Measurements from ENCODE around the gene TSPEAR.

Gene TSPEAR

DNA sequence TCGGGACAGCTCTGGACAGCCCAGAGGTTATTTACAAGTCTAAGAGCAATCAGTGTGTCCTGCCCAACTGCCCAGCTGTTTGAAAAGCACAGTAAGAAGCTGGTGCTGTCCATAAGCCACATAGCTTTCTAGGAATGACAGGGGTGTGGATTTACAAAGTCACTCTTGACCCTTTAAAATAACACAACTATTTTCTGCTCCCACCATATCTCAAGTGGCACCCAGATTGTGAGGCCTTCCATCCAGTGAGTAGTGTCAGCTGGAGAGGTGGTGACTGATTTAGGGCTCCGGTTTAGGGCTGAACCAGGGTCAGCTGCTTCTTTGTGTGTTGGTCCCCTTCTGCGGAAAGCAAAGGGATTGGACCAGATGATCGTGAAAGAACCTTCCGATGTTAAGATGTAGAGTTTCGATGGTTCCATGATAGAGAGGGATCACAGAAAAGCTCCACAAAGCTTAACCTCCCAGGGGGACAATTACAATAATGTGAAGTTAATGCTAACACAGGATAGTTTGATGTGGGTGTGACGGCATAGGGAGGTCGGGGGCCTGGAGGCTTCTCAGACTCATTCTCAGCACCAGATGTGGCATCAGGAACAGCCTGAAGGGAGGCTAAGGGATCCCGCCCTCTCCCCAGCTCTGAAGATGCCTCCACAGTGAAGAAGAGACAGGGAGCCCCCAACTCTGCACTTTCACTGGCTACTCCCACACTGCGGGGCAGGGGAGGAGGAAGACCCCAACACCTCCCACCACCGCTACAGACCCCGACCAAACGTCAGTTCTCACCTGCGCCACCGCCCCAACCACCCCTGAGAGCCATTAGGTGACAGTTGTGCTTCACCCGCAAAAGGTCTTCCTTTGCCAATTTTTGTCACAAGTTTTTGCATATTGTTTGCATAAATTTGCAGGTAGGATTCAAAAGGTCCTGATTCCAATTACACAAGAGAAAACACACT is 215.5 kb downstream of the TSPEAR start:
- peak overlapping the region in 1 of 5 donors; percentile 26 for H3K9ac ChIP-seq (ENCODE audit: low read length in 5 of 5)
- peak overlapping the region; percentile 46 for H3K27ac ChIP-seq (ENCODE audit: low read depth, low read length)
- H3K4me1 ChIP-seq (ENCODE audit: control insufficient read depth in 5 of 5, insufficient read depth in 5 of 5, low read length in 5 of 5), result peaks cover 3 to 23% (median 20%) of the 10 kb centered on the region in 5 donors
- H3K36me3 ChIP-seq (ENCODE audit: control insufficient read depth in 5 of 5, insufficient read depth in 5 of 5, low read length in 5 of 5), result no peaks in the 10 kb centered on the region
- H3K27me3 ChIP-seq (ENCODE audit: control insufficient read depth in 5 of 5, insufficient read depth in 4 of 5, low read length in 5 of 5), result peaks cover 0 to 2% (median 0%) of the 10 kb centered on the region in 5 donors
- peaks cover 0 to 16% (median 14%) of the 10 kb centered on the region in 5 donors for H3K9me3 ChIP-seq (ENCODE audit: control insufficient read depth in 5 of 5, low read length in 5 of 5)
- peak overlapping the region in 1 of 5 donors; percentile 32 for H3K4me3 ChIP-seq (ENCODE audit: low read depth in 1 of 5, low read length in 5 of 5)

DNA sequence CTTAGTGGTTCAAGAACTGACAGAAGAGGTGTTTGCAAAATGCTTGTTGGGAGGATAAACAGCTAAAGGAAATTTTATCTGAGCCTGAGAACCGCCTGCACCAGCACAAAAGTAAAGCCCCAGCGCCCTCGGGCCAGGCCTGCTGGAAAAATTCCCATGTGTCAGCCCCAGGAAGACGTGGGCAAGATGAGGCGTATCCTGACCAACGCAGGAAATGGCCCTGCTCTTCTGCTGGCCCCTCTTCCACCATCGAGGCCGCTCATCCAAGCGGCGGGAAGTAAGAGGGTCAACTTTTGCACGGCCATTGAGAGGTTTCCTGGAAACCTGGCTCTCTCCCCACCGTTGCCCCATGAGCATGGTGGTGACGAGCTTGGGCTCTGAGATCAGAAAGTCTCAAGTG is 216.4 kb downstream of the TSPEAR start:
- H3K4me3 ChIP-seq (ENCODE audit: low read depth in 1 of 5, low read length in 5 of 5), result no peak overlapping the region
- H3K27me3 ChIP-seq (ENCODE audit: control insufficient read depth in 5 of 5, insufficient read depth in 4 of 5, low read length in 5 of 5), result peaks cover 0 to 2% (median 0%) of the 10 kb centered on the region in 5 donors
- H3K27ac ChIP-seq (ENCODE audit: low read depth, low read length), result no peak overlapping the region
- H3K9me3 ChIP-seq (ENCODE audit: control insufficient read depth in 5 of 5, low read length in 5 of 5), result peaks cover 0 to 16% (median 14%) of the 10 kb centered on the region in 5 donors
- no peaks in the 10 kb centered on the region for H3K36me3 ChIP-seq (ENCODE audit: control insufficient read depth in 5 of 5, insufficient read depth in 5 of 5, low read length in 5 of 5)
- peaks cover 3 to 23% (median 20%) of the 10 kb centered on the region in 5 donors for H3K4me1 ChIP-seq (ENCODE audit: control insufficient read depth in 5 of 5, insufficient read depth in 5 of 5, low read length in 5 of 5)
- no peak overlapping the region for H3K9ac ChIP-seq (ENCODE audit: low read length in 5 of 5)

DNA sequence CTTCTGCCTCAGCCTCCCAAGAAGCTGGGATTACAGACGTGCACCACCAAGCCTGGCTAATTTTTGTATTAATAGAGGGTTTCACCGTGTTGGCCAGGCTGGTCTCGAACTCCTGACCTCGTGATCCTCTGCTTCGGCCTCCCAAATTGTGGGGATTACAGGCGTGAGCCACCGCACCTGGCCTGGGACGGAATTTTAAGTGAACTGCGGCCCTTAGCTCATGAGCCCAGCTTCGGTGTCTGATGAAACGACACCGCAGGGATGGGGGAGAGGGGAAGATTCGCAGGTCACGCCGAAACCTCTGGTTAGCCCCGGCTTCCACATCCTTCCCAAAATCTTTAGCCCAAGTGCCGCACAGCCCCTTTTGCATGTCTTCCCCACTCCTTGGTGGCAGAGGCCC is 217.0 kb downstream of the TSPEAR start:
- Histone ChIP-seq H3K27me3 (ENCODE audit: control insufficient read depth in 5 of 5, insufficient read depth in 4 of 5, low read length in 5 of 5) (peaks cover 0 to 2% (median 0%) of the 10 kb centered on the region in 5 donors), H3K9ac (ENCODE audit: low read length in 5 of 5) (no peak overlapping the region), H3K4me3 (ENCODE audit: low read depth in 1 of 5, low read length in 5 of 5) (no peak overlapping the region), H3K4me1 (ENCODE audit: control insufficient read depth in 5 of 5, insufficient read depth in 5 of 5, low read length in 5 of 5) (peaks cover 3 to 23% (median 20%) of the 10 kb centered on the region in 5 donors), H3K9me3 (ENCODE audit: control insufficient read depth in 5 of 5, low read length in 5 of 5) (peaks cover 0 to 16% (median 14%) of the 10 kb centered on the region in 5 donors), H3K36me3 (ENCODE audit: control insufficient read depth in 5 of 5, insufficient read depth in 5 of 5, low read length in 5 of 5) (no peaks in the 10 kb centered on the region), H3K27ac (ENCODE audit: low read depth, low read length) (no peak overlapping the region)

DNA sequence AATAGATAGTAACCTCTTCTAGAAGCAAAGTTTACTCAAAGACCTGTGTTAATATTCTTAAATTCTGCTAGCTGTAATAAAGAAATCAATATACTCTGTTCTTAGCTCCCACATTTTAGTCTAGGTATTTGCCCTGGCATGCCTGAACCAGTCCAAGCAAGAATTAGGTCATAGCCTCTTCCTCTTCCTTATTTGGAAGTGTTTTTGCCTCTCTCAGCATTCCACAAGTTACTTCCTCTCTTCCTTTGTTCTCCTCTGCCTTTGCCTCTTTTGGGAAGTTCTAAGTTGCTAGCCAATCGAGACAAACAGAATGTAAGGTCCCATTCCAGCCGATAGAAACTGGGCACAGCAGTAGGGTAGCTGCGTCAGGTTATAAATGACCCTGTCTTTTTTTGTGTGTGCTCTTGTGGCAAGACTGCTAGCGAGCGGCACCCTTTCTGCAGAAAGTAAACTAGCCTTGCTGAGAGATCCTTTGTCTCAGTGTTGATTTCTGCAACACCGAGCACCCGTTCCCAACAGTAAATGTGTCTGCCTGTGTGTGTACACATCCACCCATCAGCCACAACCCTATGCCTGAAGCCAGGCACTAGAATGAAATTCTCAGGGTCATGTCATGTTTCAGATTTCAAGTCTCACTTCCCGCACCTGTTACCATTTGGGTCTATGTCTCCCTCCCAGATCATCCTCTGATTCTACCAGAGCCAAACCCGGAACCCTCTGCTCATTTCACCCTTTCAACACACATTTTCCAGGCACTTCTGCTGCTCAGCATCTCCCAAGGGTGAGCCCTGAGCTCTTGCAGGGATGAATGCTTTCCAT is 218.6 kb downstream of the TSPEAR start:
- Histone ChIP-seq H3K36me3 (ENCODE audit: control insufficient read depth in 5 of 5, insufficient read depth in 5 of 5, low read length in 5 of 5) (no peaks in the 10 kb centered on the region), H3K9me3 (ENCODE audit: control insufficient read depth in 5 of 5, low read length in 5 of 5) (peaks cover 0 to 18% (median 14%) of the 10 kb centered on the region in 5 donors), H3K9ac (ENCODE audit: low read length in 5 of 5) (no peak overlapping the region), H3K27me3 (ENCODE audit: control insufficient read depth in 5 of 5, insufficient read depth in 4 of 5, low read length in 5 of 5) (peaks cover 0 to 2% (median 0%) of the 10 kb centered on the region in 5 donors), H3K27ac (ENCODE audit: low read depth, low read length) (no peak overlapping the region), H3K4me1 (ENCODE audit: control insufficient read depth in 5 of 5, insufficient read depth in 5 of 5, low read length in 5 of 5) (peaks cover under 1 to 19% (median 16%) of the 10 kb centered on the region in 5 donors), H3K4me3 (ENCODE audit: low read depth in 1 of 5, low read length in 5 of 5) (peak overlapping the region in 1 of 5 donors; percentile 18)

DNA sequence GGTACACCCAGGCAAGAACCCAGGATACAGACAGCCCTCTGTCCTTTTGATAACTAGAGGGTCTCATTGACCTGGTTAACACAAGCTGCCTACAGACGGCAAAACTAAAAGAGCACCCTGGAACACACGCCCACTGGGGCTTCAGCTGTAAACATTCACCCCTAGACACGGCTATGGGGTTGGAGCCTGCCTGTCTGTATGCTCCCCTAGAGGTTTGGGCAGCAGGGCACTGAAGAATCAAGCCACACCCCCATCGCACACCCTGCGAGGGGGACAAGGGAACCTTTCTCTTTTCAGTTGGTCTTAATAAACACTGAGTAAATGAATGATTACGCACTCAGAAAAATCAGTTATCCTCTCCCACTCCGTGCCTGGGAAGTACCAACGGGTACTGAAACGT is 220.6 kb downstream of the TSPEAR start:
- Histone ChIP-seq H3K9ac (ENCODE audit: low read length in 5 of 5) (no peak overlapping the region), H3K27ac (ENCODE audit: low read depth, low read length) (no peak overlapping the region), H3K4me1 (ENCODE audit: control insufficient read depth in 5 of 5, insufficient read depth in 5 of 5, low read length in 5 of 5) (peaks cover 0 to 7% (median 0%) of the 10 kb centered on the region in 5 donors), H3K4me3 (ENCODE audit: low read depth in 1 of 5, low read length in 5 of 5) (no peak overlapping the region), H3K27me3 (ENCODE audit: control insufficient read depth in 5 of 5, insufficient read depth in 4 of 5, low read length in 5 of 5) (peaks cover 0 to 2% (median 0%) of the 10 kb centered on the region in 5 donors), H3K9me3 (ENCODE audit: control insufficient read depth in 5 of 5, low read length in 5 of 5) (peaks cover 0 to 18% (median 14%) of the 10 kb centered on the region in 5 donors), H3K36me3 (ENCODE audit: control insufficient read depth in 5 of 5, insufficient read depth in 5 of 5, low read length in 5 of 5) (no peaks in the 10 kb centered on the region)

DNA sequence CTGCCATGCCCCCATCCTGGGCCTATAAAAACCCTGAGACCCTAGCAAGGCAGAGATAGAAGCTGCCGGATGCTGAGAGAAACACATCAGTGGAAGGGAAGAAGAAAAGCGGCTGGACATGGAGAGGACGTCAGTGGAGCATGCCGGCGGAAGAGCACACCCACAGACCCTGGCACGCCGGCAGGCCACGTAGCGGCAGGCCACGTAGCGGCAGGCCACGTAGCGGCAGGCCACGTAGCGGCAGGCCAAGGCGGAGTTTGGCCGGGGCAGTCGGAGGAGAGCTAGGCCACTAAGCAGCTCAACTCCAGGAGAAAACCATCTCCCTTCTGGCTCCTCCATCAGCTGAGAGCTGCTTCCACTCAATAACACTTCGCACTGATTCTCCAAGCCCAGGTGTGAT is 221.0 kb downstream of the TSPEAR start:
- no peak overlapping the region for H3K27ac ChIP-seq (ENCODE audit: low read depth, low read length)

DNA sequence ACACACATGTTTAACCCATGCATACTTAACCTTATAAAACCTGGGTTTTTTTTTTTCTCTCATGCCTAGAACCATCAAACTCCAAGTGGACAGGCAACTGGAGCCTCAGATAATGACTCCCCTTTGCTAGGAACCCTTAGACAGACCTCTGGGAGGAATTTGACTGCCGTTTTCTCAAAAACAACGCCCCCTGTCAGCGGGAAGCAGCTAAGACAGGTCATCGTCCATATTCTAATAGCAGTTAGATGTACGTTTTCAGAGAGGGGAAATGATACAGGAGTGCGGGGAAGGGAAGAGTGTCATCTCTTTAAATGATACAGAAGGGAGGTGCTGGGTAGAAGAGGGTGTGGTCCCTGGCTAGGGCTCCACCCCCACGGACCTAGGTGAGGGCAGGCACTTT is 221.4 kb downstream of the TSPEAR start:
- no peaks in the 10 kb centered on the region for H3K36me3 ChIP-seq (ENCODE audit: control insufficient read depth in 5 of 5, insufficient read depth in 5 of 5, low read length in 5 of 5)
- H3K27me3 ChIP-seq (ENCODE audit: control insufficient read depth in 5 of 5, insufficient read depth in 4 of 5, low read length in 5 of 5), result peaks cover 0 to 2% (median 0%) of the 10 kb centered on the region in 5 donors
- peaks cover 0 to 18% (median 14%) of the 10 kb centered on the region in 5 donors for H3K9me3 ChIP-seq (ENCODE audit: control insufficient read depth in 5 of 5, low read length in 5 of 5)
- H3K9ac ChIP-seq (ENCODE audit: low read length in 5 of 5), result no peak overlapping the region
- no peak overlapping the region for H3K4me3 ChIP-seq (ENCODE audit: low read depth in 1 of 5, low read length in 5 of 5)
- no peak overlapping the region for H3K27ac ChIP-seq (ENCODE audit: low read depth, low read length)
- H3K4me1 ChIP-seq (ENCODE audit: control insufficient read depth in 5 of 5, insufficient read depth in 5 of 5, low read length in 5 of 5), result peaks cover 0 to 14% (median 0%) of the 10 kb centered on the region in 5 donors

More for the DNA sequence above, 221.0 kb downstream of the TSPEAR start:
- peaks cover 0 to 18% (median 14%) of the 10 kb centered on the region in 5 donors for H3K9me3 ChIP-seq (ENCODE audit: control insufficient read depth in 5 of 5, low read length in 5 of 5)
- H3K9ac ChIP-seq (ENCODE audit: low read length in 5 of 5), result no peak overlapping the region
- no peak overlapping the region for H3K4me3 ChIP-seq (ENCODE audit: low read depth in 1 of 5, low read length in 5 of 5)
- H3K4me1 ChIP-seq (ENCODE audit: control insufficient read depth in 5 of 5, insufficient read depth in 5 of 5, low read length in 5 of 5), result peaks cover 0 to 12% (median 0%) of the 10 kb centered on the region in 5 donors
- H3K36me3 ChIP-seq (ENCODE audit: control insufficient read depth in 5 of 5, insufficient read depth in 5 of 5, low read length in 5 of 5), result no peaks in the 10 kb centered on the region
- peaks cover 0 to 2% (median 0%) of the 10 kb centered on the region in 5 donors for H3K27me3 ChIP-seq (ENCODE audit: control insufficient read depth in 5 of 5, insufficient read depth in 4 of 5, low read length in 5 of 5)

DNA sequence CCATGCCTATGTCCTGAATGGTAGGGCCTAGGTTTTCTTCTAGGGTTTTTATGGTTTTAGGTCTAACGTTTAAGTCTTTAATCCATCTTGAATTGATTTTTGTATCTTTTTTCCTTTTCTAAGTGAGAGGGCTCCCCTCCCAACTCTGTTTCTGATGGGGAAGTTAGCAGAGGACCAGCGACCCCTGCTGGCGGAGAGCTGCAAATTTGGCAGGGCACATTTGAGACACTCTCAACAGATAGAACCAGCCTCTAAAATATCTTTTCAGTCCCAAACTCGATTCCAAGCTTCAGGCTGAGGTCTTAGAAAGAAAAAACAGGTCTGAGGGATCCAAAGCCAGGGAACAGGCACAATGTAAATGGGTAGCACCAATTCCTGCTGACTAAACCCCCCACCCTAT is 223.5 kb downstream of the TSPEAR start:
- peaks cover 0 to 3% (median 0%) of the 10 kb centered on the region in 5 donors for H3K27me3 ChIP-seq (ENCODE audit: control insufficient read depth in 5 of 5, insufficient read depth in 4 of 5, low read length in 5 of 5)
- H3K4me1 ChIP-seq (ENCODE audit: control insufficient read depth in 5 of 5, insufficient read depth in 5 of 5, low read length in 5 of 5), result peaks cover 0 to 15% (median 1%) of the 10 kb centered on the region in 5 donors
- H3K27ac ChIP-seq (ENCODE audit: low read depth, low read length), result no peak overlapping the region
- peaks cover 0 to 12% (median 3%) of the 10 kb centered on the region in 5 donors for H3K9me3 ChIP-seq (ENCODE audit: control insufficient read depth in 5 of 5, low read length in 5 of 5)
- H3K4me3 ChIP-seq (ENCODE audit: low read depth in 1 of 5, low read length in 5 of 5), result no peak overlapping the region
- H3K9ac ChIP-seq (ENCODE audit: low read length in 5 of 5), result no peak overlapping the region
- no peaks in the 10 kb centered on the region for H3K36me3 ChIP-seq (ENCODE audit: control insufficient read depth in 5 of 5, insufficient read depth in 5 of 5, low read length in 5 of 5)

DNA sequence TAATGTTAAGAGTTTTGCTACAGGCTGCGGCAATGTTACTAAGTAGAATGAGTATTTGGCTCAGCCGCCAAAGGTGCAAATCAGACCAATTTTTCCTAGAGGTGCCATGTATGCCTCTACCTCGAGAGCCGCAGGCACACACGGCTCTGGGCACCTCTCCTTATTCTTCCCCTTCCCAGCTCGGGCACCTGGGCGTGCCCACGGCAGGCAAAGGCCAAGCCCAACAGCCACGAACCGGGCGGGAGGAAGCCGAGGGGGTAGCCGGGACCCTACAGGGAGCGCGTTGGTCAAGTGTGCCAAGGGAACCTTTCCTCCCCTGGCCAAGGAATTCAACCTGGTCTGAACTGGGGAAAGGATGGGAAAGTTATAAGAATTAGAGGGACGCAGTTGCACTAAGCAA is 225.1 kb downstream of the TSPEAR start:
- Histone ChIP-seq H3K4me3 (ENCODE audit: low read depth in 1 of 5, low read length in 5 of 5) (peak overlapping the region in 1 of 5 donors; percentile 67), H3K4me1 (ENCODE audit: control insufficient read depth in 5 of 5, insufficient read depth in 5 of 5, low read length in 5 of 5) (peaks cover 0 to 15% (median 6%) of the 10 kb centered on the region in 5 donors), H3K27ac (ENCODE audit: low read depth, low read length) (no peak overlapping the region), H3K27me3 (ENCODE audit: control insufficient read depth in 5 of 5, insufficient read depth in 4 of 5, low read length in 5 of 5) (peaks cover 0 to 3% (median 0%) of the 10 kb centered on the region in 5 donors), H3K9me3 (ENCODE audit: control insufficient read depth in 5 of 5, low read length in 5 of 5) (peaks cover 0 to 3% (median 0%) of the 10 kb centered on the region in 5 donors), H3K9ac (ENCODE audit: low read length in 5 of 5) (no peak overlapping the region), H3K36me3 (ENCODE audit: control insufficient read depth in 5 of 5, insufficient read depth in 5 of 5, low read length in 5 of 5) (no peaks in the 10 kb centered on the region)

Data from subcutaneous abdominal adipose tissue (tissue), 5 donors.